ENCODE data around the gene WAPL.
A peak's percentile ranks its signal among the peaks of the same experiment; 100 is the strongest.
"Not testable (repeated sequence)": the region's sequence is repeated elsewhere in the genome, so short reads cannot be mapped to it uniquely, and the experiment has no call there.

WAPL gene, protein sequence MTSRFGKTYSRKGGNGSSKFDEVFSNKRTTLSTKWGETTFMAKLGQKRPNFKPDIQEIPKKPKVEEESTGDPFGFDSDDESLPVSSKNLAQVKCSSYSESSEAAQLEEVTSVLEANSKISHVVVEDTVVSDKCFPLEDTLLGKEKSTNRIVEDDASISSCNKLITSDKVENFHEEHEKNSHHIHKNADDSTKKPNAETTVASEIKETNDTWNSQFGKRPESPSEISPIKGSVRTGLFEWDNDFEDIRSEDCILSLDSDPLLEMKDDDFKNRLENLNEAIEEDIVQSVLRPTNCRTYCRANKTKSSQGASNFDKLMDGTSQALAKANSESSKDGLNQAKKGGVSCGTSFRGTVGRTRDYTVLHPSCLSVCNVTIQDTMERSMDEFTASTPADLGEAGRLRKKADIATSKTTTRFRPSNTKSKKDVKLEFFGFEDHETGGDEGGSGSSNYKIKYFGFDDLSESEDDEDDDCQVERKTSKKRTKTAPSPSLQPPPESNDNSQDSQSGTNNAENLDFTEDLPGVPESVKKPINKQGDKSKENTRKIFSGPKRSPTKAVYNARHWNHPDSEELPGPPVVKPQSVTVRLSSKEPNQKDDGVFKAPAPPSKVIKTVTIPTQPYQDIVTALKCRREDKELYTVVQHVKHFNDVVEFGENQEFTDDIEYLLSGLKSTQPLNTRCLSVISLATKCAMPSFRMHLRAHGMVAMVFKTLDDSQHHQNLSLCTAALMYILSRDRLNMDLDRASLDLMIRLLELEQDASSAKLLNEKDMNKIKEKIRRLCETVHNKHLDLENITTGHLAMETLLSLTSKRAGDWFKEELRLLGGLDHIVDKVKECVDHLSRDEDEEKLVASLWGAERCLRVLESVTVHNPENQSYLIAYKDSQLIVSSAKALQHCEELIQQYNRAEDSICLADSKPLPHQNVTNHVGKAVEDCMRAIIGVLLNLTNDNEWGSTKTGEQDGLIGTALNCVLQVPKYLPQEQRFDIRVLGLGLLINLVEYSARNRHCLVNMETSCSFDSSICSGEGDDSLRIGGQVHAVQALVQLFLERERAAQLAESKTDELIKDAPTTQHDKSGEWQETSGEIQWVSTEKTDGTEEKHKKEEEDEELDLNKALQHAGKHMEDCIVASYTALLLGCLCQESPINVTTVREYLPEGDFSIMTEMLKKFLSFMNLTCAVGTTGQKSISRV (N-terminal part only)

DNA sequence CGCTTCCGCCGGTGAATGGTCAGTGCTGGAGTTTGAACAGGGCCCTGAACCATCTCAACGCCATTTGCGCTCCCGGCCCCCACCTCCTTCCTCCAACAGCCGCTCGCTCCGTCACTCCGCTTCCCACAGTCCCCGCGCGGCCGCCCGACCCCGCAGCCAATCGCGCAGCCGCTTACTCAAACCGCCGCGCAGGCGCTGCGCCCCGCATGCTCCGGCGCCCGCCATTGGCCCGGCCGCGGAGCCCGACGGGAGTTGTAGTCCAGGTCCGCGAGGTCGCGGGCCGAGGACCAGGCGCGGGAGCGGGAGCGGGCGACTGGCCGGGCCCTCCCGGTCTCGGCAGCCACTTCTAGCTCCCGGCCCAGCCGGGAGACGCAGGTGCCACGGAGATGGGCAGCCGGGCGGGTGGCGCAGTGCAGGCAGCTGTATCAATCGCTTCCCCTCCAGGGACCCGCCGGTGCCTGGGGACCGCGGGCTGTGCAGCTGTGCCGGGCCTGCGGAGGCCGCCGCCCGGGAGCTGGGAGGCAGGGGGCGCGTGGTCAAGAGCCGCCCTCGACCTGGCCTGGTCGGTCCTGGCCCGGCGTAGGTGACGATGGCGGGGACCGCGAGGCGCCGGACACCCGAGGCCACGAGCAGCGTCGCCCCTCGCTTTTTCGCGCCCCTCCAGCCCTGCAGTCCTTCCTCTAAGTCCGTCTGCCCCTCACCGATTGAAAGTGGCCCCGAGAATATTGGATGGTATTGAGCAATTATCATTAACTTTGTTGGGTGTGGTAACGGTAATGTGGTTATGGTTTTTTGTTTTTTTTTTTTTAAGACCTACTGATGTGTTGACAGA, at the start of gene WAPL:
WAPL (minus strand) TSS at position 115 of the 832 bp plus-strand sequence. CDS start 3,723 bp downstream, outside the sequence.
- Histone ChIP-seq H3K4me3 (ENCODE audit: low read length) (peak within 1 kb of the TSS; percentile 99), H3K4me2 (ENCODE audit: low read length) (peak within 1 kb of the TSS; percentile 90), H3K9me3 (ENCODE audit: control insufficient read depth, insufficient read depth, low read length) (no peaks in the 10 kb centered on the region), H3F3A (ENCODE audit: control insufficient read depth, insufficient read depth) (peaks cover 7% of the 10 kb centered on the region), H3K9me2 (replicated peaks; ENCODE audit: control insufficient read depth, low read length) (no peaks in the 10 kb centered on the region), H3K27ac (ENCODE audit: low read depth, low read length) (peak within 1 kb of the TSS; percentile 70), H3K4me1 (ENCODE audit: control insufficient read depth, low read length) (peaks cover 55% of the 10 kb centered on the region), H3K79me2 (ENCODE audit: control insufficient read depth, low read length) (peaks cover 89% of the 10 kb centered on the region), H3K27me3 (ENCODE audit: control insufficient read depth, low read length) (no peaks in the 10 kb centered on the region), H3K36me3 (ENCODE audit: control insufficient read depth, low read length) (peaks cover 57% of the 10 kb centered on the region), H4K20me1 (ENCODE audit: control insufficient read depth, insufficient read depth, low read depth, low read length) (peaks cover 29% of the 10 kb centered on the region)
- TF ChIP-seq, protein P1, sequence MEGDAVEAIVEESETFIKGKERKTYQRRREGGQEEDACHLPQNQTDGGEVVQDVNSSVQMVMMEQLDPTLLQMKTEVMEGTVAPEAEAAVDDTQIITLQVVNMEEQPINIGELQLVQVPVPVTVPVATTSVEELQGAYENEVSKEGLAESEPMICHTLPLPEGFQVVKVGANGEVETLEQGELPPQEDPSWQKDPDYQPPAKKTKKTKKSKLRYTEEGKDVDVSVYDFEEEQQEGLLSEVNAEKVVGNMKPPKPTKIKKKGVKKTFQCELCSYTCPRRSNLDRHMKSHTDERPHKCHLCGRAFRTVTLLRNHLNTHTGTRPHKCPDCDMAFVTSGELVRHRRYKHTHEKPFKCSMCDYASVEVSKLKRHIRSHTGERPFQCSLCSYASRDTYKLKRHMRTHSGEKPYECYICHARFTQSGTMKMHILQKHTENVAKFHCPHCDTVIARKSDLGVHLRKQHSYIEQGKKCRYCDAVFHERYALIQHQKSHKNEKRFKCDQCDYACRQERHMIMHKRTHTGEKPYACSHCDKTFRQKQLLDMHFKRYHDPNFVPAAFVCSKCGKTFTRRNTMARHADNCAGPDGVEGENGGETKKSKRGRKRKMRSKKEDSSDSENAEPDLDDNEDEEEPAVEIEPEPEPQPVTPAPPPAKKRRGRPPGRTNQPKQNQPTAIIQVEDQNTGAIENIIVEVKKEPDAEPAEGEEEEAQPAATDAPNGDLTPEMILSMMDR (IDR thresholded peaks at IDR 0.05; ENCODE audit: low read depth, low read length, poor library complexity, severe bottlenecking): no peak
- TF ChIP-seq EZH2phosphoT487 (IDR thresholded peaks at IDR 0.05; ENCODE audit: borderline replicate concordance, low read length): no peak

DNA sequence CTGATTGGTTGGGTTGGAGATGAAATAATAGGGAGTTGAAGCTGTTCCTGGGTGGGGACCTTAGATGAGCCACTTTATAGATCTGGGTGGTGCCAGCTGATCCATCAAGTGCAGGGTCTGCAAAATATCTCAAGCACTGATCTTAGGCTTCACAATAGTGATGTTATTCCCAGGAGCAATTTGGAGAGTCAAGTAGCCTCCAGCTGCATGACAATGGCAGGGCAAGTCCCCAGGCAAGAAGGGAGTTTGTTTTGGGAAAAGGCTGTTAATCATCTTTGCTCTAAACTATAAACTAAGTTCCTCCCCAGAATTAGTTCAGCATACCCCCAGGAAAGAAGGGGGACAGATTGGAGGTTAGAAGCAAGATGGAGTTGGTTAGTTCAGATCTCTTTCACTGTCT, 47.7 kb upstream of the WAPL start:
- H3K27me3 ChIP-seq (ENCODE audit: control insufficient read depth, low read length): no peaks in the 10 kb centered on the region
- no peaks in the 10 kb centered on the region for H3K36me3 ChIP-seq (ENCODE audit: control insufficient read depth, low read length)
- H3K27ac ChIP-seq (ENCODE audit: low read depth, low read length): no peak overlapping the region
- no peaks in the 10 kb centered on the region for H3F3A ChIP-seq (ENCODE audit: control insufficient read depth, insufficient read depth)
- no peaks in the 10 kb centered on the region for H3K79me2 ChIP-seq (ENCODE audit: control insufficient read depth, low read length)
- no peaks in the 10 kb centered on the region for H3K9me3 ChIP-seq (ENCODE audit: control insufficient read depth, insufficient read depth, low read length)
- H3K4me3 ChIP-seq (ENCODE audit: low read length): no peak overlapping the region
- no peaks in the 10 kb centered on the region for H3K9me2 ChIP-seq (replicated peaks; ENCODE audit: control insufficient read depth, low read length)
- TF ChIP-seq, protein P1 (IDR thresholded peaks at IDR 0.05; ENCODE audit: low read depth, low read length, poor library complexity, severe bottlenecking): no peak
- no peak for TF ChIP-seq EZH2phosphoT487 (IDR thresholded peaks at IDR 0.05; ENCODE audit: borderline replicate concordance, low read length)
- no peaks in the 10 kb centered on the region for H4K20me1 ChIP-seq (ENCODE audit: control insufficient read depth, insufficient read depth, low read depth, low read length)
- no peaks in the 10 kb centered on the region for H3K4me1 ChIP-seq (ENCODE audit: control insufficient read depth, low read length)
- H3K4me2 ChIP-seq (ENCODE audit: low read length): no peak overlapping the region

DNA sequence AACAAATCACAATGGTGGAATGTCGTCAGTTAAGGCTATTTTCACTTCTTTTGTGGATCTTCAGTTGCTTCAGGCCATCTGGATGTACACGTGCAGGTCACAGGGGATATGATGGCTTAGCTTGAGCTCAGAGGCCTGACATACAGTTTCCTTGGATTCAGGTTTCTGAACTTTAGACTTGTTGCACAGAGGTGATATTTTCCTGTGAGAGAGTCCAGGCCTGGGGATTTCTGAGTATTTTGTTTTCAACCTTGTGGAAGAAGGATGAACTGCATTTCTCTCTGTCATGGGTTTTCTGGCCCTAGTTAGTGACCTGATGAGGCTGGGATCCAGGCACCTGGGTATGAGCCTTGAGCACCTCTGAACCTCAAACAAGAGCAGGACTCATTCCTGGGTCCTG, 44.9 kb upstream of the WAPL start:
- H3K27ac ChIP-seq (ENCODE audit: low read depth, low read length); H3K36me3 ChIP-seq (ENCODE audit: control insufficient read depth, low read length); H3K4me2 ChIP-seq (ENCODE audit: low read length); H3K9me3 ChIP-seq (ENCODE audit: control insufficient read depth, insufficient read depth, low read length); H3K4me1 ChIP-seq (ENCODE audit: control insufficient read depth, low read length); H3K79me2 ChIP-seq (ENCODE audit: control insufficient read depth, low read length); H3K27me3 ChIP-seq (ENCODE audit: control insufficient read depth, low read length); H4K20me1 ChIP-seq (ENCODE audit: control insufficient read depth, insufficient read depth, low read depth, low read length); H3K4me3 ChIP-seq (ENCODE audit: low read length); H3K9me2 ChIP-seq (replicated peaks; ENCODE audit: control insufficient read depth, low read length); H3F3A ChIP-seq (ENCODE audit: control insufficient read depth, insufficient read depth): not testable (repeated sequence)
- TF ChIP-seq, protein P1 (IDR thresholded peaks at IDR 0.05; ENCODE audit: low read depth, low read length, poor library complexity, severe bottlenecking): peak; percentile 13

DNA sequence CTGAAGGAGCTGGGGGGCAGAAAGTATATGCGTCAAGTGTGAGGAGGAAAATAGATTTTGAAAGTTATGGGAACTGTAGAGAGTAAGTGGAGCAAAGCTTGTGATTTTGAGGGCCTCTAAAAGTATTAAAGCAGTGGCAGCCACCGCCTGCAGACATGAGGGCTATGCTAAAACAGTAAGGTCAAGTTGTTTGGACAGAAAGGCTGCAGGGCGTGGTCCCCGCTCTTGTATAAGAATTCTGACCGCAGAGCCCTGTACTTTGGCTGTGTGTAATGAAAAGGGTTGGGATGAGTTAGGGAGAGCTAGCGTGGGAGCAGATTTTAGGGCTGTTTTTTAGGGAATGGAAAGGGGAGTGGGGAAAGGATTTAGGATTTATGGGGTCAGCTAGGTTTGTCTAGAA, 41.7 kb upstream of the WAPL start:
- H3K27ac ChIP-seq (ENCODE audit: low read depth, low read length); H3K79me2 ChIP-seq (ENCODE audit: control insufficient read depth, low read length); H3K9me3 ChIP-seq (ENCODE audit: control insufficient read depth, insufficient read depth, low read length); H4K20me1 ChIP-seq (ENCODE audit: control insufficient read depth, insufficient read depth, low read depth, low read length); H3K27me3 ChIP-seq (ENCODE audit: control insufficient read depth, low read length); H3K9me2 ChIP-seq (replicated peaks; ENCODE audit: control insufficient read depth, low read length); H3K4me2 ChIP-seq (ENCODE audit: low read length); H3K4me1 ChIP-seq (ENCODE audit: control insufficient read depth, low read length); H3F3A ChIP-seq (ENCODE audit: control insufficient read depth, insufficient read depth); H3K36me3 ChIP-seq (ENCODE audit: control insufficient read depth, low read length); H3K4me3 ChIP-seq (ENCODE audit: low read length): not testable (repeated sequence)

DNA sequence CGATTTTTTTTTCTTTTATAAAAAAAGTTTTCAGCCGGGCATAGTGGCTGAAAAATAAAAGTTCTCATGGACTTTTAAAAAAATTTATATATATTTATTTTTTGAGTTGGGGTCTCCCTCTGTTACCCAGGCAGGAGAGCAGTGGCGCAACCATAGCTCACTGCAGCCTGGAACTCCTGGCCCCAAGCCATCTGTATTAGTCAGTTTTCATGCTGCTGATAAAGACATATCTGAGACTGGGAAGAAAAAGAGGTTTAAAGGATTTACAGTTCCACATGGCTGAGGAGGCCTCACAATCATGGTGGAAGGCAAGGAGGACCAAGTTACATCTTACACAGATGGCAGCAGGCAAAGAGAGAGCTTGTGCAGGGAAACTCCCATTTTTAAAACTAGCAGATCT, 37.1 kb upstream of the WAPL start:
- not testable (repeated sequence) for H3K9me2 ChIP-seq (replicated peaks; ENCODE audit: control insufficient read depth, low read length); H3K27me3 ChIP-seq (ENCODE audit: control insufficient read depth, low read length); H3K9me3 ChIP-seq (ENCODE audit: control insufficient read depth, insufficient read depth, low read length); H3F3A ChIP-seq (ENCODE audit: control insufficient read depth, insufficient read depth); H3K79me2 ChIP-seq (ENCODE audit: control insufficient read depth, low read length); H3K4me2 ChIP-seq (ENCODE audit: low read length); H3K27ac ChIP-seq (ENCODE audit: low read depth, low read length); H3K4me3 ChIP-seq (ENCODE audit: low read length); H3K4me1 ChIP-seq (ENCODE audit: control insufficient read depth, low read length); H3K36me3 ChIP-seq (ENCODE audit: control insufficient read depth, low read length); H4K20me1 ChIP-seq (ENCODE audit: control insufficient read depth, insufficient read depth, low read depth, low read length)

All from DOHH2 (cell line).